Measurements from ENCODE around the gene BCL2L14.

Gene BCL2L14, protein sequence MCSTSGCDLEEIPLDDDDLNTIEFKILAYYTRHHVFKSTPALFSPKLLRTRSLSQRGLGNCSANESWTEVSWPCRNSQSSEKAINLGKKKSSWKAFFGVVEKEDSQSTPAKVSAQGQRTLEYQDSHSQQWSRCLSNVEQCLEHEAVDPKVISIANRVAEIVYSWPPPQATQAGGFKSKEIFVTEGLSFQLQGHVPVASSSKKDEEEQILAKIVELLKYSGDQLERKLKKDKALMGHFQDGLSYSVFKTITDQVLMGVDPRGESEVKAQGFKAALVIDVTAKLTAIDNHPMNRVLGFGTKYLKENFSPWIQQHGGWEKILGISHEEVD

DNA sequence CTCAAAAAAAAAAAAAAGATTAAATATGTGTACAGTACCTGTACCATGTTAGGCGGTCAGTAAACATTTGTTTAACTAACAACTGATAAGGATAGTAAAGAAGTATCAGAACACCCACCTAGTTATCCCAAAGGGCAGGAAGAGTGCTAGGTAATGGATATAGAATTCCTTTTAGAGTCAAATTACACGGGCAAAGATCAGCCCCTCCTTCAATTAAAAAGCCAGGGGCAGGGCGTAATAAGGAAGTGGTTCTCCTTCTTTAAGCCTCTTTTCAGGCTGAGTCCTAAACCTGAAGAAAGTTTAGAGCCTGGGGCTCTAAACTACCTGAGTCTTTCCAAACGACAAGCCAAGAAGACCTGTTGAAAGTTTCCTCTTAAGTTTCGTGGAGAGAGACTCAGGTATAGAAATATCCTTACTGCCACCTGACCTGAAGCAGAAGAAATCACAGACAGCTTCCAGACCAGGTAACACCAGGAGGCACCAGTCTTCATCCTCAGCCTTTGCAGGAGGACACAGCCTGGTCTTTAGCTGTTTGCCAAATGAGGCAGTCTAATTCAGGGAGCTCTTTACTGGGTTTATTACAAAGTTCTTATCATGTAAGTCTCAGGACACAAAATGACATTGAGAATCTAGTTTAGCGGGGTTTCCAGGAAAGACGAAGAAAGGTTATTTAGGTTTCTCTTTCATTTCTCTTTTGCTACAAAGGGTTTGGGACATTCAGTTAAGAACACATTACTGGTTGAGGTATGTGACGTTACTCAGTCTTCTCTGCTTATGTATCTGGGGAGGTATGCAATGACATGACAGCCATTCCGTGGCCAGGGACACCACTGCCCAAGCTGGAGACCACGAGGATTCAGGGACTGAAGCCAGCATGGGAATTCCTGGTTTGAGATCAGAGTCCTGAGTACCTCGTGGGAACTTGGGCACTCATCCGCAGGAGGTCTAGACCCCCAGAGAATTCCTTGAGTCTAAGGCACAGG lies at the start of gene BCL2L14:
TSS of gene BCL2L14 (plus strand) at position 266 of the 983 bp plus-strand sequence. CDS start 8,367 bp downstream, outside the sequence.
- no peak for DNase-seq (ENCODE audit: low read depth)

DNA sequence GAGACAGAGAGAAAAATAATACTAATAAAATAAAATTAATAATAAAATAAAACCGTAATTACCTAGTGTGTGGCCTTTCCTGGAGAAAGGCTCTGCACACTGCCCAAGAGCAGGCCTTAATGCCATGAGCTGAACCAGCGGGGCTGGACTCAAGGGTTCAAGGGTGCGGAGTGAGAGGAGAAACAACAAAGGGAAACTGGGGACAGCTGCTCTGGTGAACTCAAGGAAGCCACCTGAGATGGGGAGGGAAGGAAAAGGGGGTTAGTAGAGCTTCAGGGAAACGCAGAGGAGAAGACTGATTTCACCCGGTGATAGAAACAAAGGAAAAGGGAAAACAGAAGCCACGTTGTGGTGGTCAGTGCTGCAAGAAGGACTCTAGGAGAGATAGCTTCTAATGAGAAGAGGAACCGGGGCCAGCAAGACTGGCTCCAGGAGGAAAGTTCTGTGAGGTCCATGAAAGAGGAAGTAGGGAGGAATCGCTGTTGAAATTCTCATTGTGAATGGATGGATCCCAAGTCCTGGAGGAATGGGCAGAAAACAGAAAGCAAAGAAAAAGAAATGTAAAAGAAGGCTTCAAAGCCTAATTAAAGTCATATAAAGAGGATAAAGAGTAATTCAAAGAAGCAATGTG lies 48.3 kb upstream of the BCL2L14 start:
- no peak for DNase-seq (ENCODE audit: low read depth)

DNA sequence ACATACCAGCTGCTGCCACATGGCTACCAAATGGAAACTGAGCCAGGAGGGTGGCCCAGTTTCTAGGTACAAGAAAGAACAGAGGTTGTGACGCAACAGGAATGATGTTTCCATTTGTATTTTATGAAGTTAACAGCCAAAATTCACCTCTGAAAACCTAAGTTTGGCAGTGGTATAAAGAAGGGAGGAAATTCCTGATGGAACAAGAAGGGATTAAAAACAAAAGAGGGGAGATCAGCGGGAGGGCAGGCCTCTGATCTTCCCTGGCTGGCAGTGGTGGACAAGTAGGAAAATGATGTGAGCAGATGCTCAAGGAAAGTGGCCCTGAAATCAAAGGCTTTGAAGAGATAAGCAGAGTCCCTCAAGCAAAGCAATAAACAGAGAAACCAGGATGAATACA lies 47.3 kb upstream of the BCL2L14 start:
- DNase-seq (ENCODE audit: low read depth) = no peak

DNA sequence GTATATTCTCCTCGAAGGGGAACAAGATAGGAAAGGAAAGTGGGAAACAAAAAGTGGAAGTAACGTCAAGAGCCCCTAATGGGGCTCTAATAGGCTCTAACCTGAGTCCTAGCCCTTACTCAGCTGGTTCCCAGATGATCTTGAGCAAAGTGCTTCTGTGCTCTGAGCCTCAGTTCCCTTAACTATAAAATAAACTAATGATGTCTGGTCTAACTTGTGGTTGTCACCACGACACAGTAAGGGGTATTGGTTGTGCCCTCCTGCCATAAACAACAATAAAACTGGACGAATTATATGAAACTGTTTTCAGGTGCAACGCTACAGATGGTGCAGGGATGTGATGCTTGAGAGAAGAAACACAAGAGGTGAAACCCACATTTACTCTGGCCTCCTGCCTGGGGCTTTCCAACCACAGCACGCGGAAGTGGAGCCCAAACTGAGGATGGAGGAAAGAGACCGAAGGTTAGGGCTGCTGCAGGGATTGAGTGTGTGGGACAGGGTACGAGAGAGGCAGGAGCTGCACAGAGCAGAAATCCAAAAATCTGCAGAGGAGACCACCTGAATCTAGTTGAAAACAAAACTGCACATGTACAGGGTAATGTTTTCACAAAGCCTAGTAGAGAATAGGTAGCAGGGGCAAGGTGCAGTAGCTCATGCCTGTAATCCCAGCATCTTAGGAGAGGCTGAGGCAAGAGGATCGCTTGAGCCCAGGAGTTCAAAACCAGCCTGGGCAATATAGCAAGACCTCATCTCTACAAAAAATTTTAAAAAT lies 45.6 kb upstream of the BCL2L14 start:
- DNase-seq (ENCODE audit: low read depth) = no peak

DNA sequence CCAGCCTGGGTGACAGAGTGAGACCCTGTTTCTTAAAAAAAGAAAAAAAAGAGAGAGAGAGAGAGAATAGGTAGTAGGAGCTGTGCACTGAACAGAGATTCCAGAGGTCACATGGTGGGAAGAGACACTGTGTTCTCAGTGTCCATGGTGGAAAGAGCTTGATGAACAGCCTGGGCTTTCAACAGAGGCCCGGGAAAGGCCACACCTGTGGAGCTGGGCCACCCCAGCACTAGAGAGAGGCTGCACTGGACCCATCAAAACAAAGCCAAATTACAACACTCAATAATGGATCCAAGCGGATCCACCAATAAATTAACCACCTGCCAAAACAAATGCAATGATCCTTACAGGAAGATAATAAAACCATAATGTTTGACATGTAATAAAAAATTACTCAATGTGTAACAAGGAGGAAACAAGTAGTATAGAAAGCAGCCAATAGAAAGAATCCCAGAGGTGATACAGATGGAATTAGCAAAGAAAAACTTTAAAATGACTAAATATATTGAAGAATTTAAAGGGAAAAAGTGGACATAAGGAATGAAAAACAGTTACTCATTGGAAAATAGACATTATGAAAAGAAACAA lies 44.8 kb upstream of the BCL2L14 start:
- no peak for DNase-seq (ENCODE audit: low read depth)

DNA sequence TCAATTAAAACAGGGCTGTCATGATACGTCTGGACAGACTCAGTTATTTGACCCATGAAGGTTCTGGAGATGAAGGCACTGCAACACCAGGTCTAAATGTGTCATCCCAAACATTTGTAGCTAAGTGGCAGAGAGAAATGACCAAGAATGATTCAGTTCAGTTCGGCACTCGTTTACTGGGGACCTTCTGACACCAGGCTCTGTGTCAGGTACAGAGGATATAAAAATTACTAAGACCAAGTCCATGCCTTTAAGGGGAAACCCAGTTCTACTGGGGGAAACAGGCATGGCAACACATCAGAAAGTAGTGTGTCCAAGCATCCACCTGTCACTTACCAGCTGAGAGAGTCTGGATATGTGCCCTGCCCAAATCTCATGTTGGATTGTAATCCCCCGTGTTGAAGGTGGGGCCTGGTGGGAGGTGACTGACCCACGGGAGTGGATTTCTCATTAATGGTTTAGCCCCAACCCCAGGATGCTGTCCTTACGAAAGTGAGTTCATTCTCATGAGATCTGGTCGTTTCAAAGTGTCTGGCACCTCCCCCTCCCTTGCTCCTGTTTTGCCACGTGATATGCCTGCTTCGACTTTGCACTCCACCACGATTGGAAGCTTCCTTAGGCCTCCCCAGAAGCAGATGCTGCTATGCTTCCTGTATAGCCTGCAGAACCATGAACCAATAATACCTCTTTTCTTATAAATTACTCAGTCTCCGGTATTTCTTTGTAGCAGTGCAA lies 41.9 kb upstream of the BCL2L14 start:
- no peak for DNase-seq (ENCODE audit: low read depth)

DNA sequence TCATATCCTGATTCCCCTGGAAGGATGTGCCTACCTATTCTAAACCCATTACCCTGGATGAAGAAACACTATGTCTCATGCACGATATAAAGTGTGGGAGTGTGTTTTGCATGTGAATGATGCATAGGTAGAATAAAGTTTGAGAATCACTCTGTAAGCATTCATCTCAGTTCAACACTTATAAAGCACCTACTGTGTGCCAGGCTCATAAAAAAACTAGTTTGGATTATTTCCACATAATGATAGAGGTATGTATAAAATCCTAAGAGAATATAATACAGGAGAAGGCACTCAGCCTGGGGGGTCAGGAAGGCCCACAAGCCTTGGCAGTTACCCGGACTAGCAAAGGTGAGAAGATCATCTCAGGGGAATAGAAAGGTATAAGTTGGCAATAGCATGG lies 41.1 kb upstream of the BCL2L14 start:
- DNase-seq (ENCODE audit: low read depth) = no peak

DNA sequence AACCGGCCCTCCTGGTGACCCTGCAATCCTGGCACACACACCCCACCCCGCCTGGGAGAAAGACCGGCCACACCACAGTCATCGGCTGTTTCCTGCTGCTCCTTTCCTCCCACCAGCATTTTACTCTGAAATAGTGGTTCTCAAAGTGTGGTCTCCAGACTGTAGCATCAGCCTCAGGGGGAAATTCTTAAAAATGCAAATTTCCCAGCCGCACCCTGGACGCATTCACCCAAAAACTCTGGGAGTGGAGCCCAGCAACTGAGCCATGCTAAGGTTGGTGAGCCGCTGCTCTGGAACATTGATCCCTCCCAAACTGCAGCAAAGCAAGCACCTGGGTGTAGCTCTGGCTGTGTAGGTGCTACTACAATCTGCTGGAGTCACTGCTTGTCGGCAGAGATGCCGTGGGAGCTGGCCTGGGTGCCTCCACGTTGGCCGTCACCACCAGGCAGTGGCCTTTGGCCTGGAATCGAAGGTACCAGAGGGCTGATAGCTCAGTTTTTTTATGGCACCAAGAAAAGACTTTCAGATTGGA lies 38.4 kb upstream of the BCL2L14 start:
- DNase-seq (ENCODE audit: low read depth) = no peak

DNA sequence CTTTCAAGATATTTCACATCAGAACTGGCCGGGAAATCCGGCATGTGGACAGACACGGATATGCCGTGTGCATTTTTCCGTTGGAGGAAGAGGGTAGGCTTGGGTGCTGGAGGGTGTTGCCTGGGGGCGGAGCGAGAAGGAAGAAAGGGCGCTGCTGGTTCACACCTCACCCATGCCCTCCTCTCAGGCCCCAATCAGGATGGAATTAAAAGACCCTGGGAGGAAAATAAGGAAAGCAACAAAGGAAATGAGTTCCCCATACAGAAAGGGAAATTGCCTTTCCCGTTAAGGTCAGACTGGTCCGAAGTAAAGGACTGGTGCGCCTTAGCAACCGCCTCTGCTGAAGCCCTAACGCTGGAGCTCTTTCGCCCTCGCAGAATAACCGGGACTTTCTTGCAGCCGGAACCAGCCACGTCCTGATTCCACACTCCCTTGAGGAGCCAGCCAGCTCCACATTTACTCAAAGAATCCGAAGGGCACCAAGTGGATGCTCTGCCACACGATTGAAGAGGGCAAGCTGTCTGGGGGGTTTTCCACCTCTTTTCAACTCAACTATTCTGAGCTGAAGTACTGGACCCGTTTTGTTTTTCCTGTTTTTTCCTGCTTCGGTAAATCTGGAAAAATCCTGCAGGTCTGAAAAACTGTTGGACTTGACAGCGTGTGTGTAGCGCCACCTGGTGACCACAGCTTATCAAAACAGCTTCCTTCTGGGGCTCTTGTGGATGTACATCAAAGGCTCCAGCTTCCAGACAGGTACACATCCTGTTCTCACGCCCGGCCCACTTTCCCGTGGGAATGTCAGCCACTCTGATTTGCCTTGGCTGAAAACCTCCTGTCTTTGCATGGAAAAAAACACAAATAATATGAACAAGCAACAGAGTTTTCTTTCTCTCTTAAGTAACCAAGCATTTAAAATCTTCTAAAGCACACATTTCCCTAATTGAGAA lies 37.6 kb upstream of the BCL2L14 start:
- DNase-seq (ENCODE audit: low read depth) = peak; percentile 88

DNA sequence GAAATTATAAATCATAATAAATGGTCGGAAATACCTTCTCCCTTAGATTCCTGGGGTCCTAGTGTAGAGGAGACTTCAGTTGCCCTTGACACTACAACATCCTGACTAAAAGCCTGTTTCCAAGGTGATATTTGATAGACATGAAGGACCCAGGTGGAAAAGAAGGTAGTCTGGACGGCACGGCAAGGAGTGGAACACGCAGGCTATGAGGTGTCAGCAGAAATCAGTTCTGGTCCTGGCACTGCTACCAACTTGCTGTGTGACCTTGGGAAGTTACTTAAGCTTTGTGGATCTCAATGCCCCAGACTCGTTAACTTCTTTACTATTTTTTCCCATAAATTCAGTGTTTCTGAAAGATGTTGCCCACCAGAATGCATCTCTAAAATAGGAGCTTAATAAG lies 36.9 kb upstream of the BCL2L14 start:
- no peak for DNase-seq (ENCODE audit: low read depth)

DNA sequence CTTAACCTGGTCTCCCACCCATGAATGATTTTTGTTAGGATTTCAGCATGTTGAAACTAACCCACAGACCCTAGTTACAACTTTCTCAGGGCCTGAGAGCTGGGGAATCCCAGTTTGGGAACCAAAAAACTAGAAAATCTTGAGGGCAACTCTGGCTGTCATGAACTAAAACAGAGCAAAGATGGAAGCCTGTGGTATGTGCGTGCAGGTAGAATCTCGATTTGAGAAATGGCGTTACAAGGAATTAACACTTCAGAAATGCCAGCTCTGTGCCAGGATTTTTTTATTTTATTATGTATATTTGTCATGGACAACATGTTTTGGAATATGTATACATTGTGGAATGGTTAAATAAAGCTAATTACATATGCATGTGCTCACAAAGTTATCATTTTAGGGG lies 36.4 kb upstream of the BCL2L14 start:
- DNase-seq (ENCODE audit: low read depth) = no peak

DNA sequence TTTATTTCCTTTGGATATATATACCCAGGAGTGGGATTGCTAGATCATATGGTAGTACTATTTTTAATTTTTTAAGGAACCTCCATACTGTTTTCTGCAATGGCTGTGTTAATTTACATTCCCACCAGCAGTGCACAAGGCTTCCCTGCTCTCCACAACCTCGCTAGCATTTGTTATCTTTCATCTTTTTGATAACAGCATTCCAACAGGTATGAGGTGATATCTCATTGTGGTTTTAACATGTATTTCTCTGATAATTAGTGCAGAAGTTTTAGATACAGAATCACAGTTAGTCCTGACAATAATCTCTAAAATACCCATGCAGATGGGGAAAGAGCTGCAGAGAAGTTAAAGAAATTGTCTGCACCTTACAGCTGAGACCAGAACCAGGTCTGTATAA lies 35.5 kb upstream of the BCL2L14 start:
- DNase-seq (ENCODE audit: low read depth) = no peak

DNA sequence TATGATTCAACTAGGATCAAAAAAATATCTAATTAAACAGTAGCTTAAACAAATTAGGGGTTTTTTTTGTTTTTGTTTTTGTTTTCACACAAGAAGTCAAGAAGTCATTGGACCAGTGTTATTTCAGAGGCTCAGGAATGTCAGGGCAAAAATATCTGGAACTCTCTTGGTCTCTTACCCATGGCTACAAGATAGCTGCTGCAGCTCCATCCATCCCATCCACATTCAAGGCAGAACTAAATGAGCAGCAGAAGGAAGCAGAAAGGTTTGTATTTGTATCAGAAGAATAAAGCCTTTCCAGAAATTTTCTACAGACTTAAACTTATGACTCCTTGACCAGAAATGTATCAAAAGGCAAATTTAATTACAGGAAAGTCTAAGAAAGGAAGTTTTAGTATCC lies 33.8 kb upstream of the BCL2L14 start:
- DNase-seq (ENCODE audit: low read depth) = no peak

DNA sequence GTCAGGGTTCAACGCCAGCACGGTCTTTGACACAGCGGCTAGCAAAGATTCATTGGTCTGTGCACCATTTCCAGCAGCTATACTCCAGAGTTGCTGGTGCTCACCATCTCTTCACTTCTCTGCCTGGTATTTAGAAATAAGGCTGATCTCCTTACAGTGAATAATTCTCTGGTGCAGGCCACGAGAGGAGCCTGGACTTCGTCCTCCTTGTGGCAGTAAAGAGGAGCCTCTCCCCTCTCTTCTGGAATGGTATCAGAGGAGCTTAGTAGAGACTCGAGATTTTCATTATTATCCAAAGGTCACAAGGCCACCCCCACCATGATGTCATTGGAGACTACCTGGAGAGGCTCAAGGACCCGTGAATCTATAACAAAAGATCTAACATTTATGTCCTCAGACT lies 30.8 kb upstream of the BCL2L14 start:
- DNase-seq (ENCODE audit: low read depth) = no peak

DNA sequence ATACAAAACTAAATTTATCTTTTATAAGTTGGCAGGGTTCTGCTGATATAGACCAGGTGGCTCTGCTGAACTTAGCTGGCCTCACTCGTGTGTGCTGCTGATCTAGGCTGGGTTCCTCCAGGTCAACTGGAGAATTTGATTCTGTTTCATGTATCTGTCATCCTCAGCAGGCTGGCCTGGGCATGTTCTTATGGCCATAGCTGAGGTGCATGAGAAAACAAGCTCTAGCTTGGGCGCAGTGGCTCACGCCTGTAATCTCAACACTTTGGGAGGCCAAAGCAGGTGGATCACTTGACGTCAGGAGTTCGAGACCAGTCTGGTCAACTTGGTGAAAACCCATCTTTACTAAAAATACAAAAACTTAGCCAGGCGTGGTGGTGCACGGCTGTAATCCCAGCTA lies 24.3 kb upstream of the BCL2L14 start:
- DNase-seq (ENCODE audit: low read depth) = no peak

DNA sequence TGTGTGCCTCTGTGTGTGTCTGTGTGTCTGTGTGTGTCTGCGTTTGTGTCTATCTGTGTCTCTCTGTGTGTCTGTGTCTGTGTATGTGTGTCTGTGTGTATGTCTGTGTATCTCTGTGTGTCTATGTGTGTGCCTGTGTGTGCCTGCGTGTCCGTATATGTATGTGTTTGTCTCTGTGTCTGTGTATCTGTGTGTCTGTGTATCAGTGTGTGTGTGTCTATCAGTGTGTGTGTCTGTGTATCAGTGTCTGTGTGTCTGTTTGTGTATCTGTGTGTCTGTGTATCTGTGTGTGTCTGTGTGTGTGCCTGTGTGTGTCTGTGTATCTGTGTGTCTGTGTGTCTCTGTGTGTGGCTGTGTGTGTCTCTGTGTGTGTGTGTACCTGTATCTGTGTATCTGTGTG lies 23.1 kb upstream of the BCL2L14 start:
- no peak for DNase-seq (ENCODE audit: low read depth)

DNA sequence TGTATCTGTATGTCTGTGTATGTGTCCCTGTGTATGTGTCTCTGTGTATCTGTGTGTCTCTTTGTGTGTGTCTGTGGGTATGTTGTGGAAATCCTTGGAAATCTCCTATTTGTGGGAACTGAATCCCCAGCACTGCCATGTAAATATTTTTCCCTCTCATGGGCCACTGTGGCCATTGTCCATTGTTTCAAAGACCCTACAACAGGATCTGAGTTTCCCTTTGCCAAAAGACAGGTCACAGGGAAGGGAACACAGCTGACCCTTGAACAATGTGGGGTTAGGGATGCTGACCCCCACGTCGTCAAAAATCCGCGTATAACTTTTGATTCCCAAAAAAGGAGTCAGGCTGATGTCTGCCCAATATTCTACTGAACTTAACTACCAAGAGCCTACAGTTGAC lies 22.5 kb upstream of the BCL2L14 start:
- DNase-seq (ENCODE audit: low read depth) = no peak

DNA sequence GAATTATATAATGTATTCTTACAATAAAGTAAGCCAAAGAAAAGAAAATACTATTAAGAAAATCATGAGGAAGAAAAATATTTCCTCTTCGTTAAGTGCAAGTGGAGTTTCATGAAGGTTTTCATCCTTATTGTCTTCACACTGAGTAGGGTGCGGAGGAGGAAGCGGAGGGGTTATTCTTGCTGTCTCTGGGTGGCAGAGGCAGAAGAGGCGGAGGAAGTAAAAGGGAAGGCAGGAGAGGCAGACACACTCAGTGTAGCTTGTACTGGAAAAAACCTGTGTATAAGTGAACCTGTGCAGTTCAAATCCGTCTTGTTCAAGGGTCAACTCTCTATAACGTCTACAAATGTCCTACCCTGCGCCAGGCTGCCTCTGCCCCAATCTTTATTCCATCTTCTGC lies 22.0 kb upstream of the BCL2L14 start:
- DNase-seq (ENCODE audit: low read depth) = no peak

DNA sequence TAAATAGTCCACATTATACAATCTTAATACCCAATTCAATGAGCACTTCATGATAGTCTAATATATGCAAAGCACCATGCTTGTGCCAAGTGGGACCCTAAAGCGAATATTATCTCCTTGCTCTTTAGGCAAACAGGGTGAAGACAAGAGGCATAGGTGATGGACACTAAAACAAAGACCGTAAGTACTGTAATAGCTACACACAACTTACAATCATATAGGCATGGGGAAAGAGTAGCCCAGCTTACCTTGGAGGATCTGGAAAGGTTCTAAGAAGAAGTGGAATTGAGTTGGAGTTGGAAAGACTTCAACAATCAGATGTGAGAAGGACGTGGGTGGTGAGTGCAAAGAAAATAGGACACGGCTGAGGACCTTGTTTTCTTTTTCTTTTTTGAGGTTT lies 19.1 kb upstream of the BCL2L14 start:
- DNase-seq (ENCODE audit: low read depth) = no peak
